ENCODE results near the gene IGFBP4. TPM values are rescaled to one million over a fixed set of nuclear protein-coding genes. Genes with fewer than 3 reads are reported as not detected.

Gene IGFBP4
- total RNA-seq, 1 experiment from 2014 or later = 6.5 TPM

DNA sequence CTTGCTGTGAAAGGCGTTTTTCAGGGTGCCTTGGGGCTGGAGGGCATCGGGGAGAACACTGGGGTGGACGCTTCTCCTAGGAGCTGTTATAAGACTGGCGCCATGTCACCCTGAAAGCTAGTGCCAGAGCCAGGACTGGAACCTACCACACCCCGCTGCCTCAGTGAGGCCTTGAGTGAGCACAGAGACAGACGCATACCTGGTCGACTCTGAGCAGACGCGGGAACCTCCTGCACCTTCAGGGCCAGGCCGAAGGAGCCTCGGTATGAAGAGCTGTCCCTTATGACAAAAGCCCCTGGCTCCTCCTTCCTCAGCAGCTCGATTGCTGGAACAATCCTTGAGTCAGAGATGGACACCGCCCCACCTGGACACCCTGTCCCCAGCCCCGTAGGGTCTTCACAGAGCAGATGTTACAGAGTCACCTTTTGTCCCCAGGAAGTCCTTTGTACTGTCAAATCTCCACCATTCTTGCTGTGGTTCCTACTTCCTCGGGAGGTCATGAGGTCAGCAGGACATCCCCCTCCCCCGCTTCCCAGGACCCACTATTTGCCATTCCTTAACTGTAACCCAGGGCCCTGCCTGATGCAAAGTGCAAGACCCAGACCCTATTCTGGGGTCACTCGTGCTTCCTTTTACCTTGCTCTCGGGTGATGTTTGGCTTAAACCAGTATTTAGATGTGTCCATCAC, 41.2 kb downstream of the IGFBP4 start:
- intact Hi-C loops (cut with micrococcal nuclease) = no loop called here
- peaks cover 100% of the 10 kb centered on the region for H3K36me3 Mint-ChIP-seq (ENCODE audit: insufficient read depth, unreplicated experiment)
- H3K4me1 Mint-ChIP-seq (ENCODE audit: insufficient read depth, unreplicated experiment) = peaks cover 79% of the 10 kb centered on the region
- no peaks in the 10 kb centered on the region for H3K27me3 Mint-ChIP-seq (ENCODE audit: insufficient read depth, unreplicated experiment)
- H3K9me3 Mint-ChIP-seq (ENCODE audit: unreplicated experiment) = no peaks in the 10 kb centered on the region
- H3K27ac Mint-ChIP-seq (ENCODE audit: low read depth, unreplicated experiment) = peak overlapping the region; percentile 89
- POLR2A ChIA-PET = interaction anchor here (0.8 to 21.4 kb wide), 10 partner anchors 10 to 1204 kb away, joined by 3 to 703 read pairs (median 32); partner anchors contain the start of gene TNS4
- DNase-seq (ENCODE audit: unreplicated experiment) = no peak
- CTCF ChIA-PET = interaction anchor here (1.6 kb wide), 1 partner anchor 48 kb away, joined by 8 read pairs; no protein-coding TSS in a partner anchor
- TF ChIP-seq, protein P1, sequence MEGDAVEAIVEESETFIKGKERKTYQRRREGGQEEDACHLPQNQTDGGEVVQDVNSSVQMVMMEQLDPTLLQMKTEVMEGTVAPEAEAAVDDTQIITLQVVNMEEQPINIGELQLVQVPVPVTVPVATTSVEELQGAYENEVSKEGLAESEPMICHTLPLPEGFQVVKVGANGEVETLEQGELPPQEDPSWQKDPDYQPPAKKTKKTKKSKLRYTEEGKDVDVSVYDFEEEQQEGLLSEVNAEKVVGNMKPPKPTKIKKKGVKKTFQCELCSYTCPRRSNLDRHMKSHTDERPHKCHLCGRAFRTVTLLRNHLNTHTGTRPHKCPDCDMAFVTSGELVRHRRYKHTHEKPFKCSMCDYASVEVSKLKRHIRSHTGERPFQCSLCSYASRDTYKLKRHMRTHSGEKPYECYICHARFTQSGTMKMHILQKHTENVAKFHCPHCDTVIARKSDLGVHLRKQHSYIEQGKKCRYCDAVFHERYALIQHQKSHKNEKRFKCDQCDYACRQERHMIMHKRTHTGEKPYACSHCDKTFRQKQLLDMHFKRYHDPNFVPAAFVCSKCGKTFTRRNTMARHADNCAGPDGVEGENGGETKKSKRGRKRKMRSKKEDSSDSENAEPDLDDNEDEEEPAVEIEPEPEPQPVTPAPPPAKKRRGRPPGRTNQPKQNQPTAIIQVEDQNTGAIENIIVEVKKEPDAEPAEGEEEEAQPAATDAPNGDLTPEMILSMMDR (IDR thresholded peaks at IDR 0.05; ENCODE audit: unreplicated experiment) = no peak
- H3K4me3 Mint-ChIP-seq (ENCODE audit: unreplicated experiment) = peak overlapping the region; percentile 54
- BruUV-seq (replicated peaks) = no TSS peak

DNA sequence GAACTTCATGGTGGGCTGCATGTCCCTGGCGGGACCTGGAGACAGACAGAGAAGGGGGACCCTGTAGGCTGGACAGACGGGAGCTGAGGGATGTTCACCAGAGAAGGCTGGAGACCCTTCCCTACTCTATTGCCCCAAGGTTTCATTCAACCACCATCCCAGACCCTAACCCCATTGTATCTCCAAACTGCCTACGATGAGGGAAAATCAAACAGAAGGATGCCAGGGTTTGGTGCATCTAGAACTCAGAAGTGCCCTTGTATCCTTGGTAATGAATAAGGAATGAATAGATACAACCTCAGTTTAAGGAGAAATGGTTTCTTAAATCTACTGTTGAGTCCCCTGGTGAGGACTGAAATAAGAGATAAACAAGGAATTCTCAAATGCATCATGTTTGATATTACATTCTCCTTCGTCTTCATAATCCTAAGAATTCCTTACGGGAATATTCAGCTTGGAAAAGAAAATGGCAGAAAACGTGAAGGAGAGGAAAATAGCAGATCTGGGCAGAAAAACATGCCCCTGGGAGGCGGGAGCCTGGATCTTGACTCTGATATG, 41.8 kb downstream of the IGFBP4 start:
- H3K36me3 Mint-ChIP-seq (ENCODE audit: insufficient read depth, unreplicated experiment) = peaks cover 100% of the 10 kb centered on the region
- ChIA-PET POLR2A (interaction anchor here (0.8 to 21.4 kb wide), 12 partner anchors 10 to 1203 kb away, joined by 3 to 703 read pairs (median 16); partner anchors contain the start of gene TNS4), CTCF (interaction anchor here (0.6 to 2.2 kb wide), 4 partner anchors 8 to 49 kb away, joined by 3 to 9 read pairs (median 4); no protein-coding TSS in a partner anchor)
- no TSS peak for BruUV-seq (replicated peaks)
- DNase-seq (ENCODE audit: unreplicated experiment) = no peak
- H3K9me3 Mint-ChIP-seq (ENCODE audit: unreplicated experiment) = no peaks in the 10 kb centered on the region
- H3K4me3 Mint-ChIP-seq (ENCODE audit: unreplicated experiment) = peak overlapping the region; percentile 54
- H3K27ac Mint-ChIP-seq (ENCODE audit: low read depth, unreplicated experiment) = peak overlapping the region; percentile 89
- intact Hi-C loops (cut with micrococcal nuclease) = no loop called here
- TF ChIP-seq, protein P1 (IDR thresholded peaks at IDR 0.05; ENCODE audit: unreplicated experiment) = no peak
- H3K27me3 Mint-ChIP-seq (ENCODE audit: insufficient read depth, unreplicated experiment) = no peaks in the 10 kb centered on the region
- H3K4me1 Mint-ChIP-seq (ENCODE audit: insufficient read depth, unreplicated experiment) = peaks cover 83% of the 10 kb centered on the region

DNA sequence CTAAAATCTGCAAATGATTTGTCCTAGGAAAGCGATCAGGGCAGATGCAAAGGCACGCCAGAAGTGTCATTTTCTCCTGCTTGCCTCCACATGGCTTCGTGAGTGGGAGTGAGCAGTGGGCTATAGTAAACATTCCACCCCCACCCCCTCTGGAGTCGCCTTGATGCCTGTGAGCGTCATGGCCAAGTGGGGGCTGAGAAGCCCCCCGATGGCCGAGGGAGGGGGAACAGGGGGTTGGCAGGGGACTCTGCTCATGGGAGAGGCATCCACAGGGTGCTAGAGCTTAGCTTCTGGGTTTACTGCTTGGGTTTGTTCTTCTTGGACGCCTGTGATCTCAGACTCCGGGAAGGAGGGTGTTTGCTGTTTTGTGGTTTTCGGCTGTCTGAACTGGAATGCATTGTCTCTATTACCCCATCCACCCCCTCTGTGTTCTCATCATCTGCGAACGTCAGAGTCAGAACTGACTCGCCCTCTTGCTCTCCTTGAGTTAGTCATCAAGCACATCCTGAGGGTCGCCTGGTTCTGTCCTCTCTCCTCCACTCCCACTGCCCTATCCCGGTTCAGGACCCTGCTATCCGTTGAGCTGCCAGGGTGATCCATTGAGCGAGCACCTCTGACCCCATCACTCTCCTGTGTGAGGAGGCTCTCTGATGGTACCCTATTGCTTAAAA, 42.7 kb downstream of the IGFBP4 start:
- no peaks in the 10 kb centered on the region for H3K27me3 Mint-ChIP-seq (ENCODE audit: insufficient read depth, unreplicated experiment)

More for the DNA sequence above, 42.7 kb downstream of the IGFBP4 start:
- TF ChIP-seq, protein P1 (IDR thresholded peaks at IDR 0.05; ENCODE audit: unreplicated experiment) = no peak
- intact Hi-C loops (cut with micrococcal nuclease) = loop anchor here (1.0 kb wide), 3 partner anchors 13 to 47 kb away; no protein-coding TSS in a partner anchor
- Mint-ChIP-seq H3K9me3 (ENCODE audit: unreplicated experiment) (no peaks in the 10 kb centered on the region), H3K4me3 (ENCODE audit: unreplicated experiment) (peak overlapping the region; percentile 54), H3K4me1 (ENCODE audit: insufficient read depth, unreplicated experiment) (peaks cover 83% of the 10 kb centered on the region), H3K36me3 (ENCODE audit: insufficient read depth, unreplicated experiment) (peaks cover 100% of the 10 kb centered on the region), H3K27ac (ENCODE audit: low read depth, unreplicated experiment) (peak overlapping the region; percentile 89)
- peak; percentile 98 for DNase-seq (ENCODE audit: unreplicated experiment)
- CTCF ChIA-PET = interaction anchor here (0.6 to 2.2 kb wide), 6 partner anchors 9 to 72 kb away, joined by 3 to 9 read pairs (median 4); no protein-coding TSS in a partner anchor
- BruUV-seq (replicated peaks) = no TSS peak
- POLR2A ChIA-PET = interaction anchor here (0.6 to 21.4 kb wide), 16 partner anchors 11 to 1839 kb away, joined by 3 to 703 read pairs (median 10); partner anchors contain the start of gene TNS4

Measured in MCF 10A (cell line).